H7 (cell line): Measurements from ENCODE around the gene MED6. TPM values are rescaled to one million over a fixed set of nuclear protein-coding genes. Genes with fewer than 3 reads are reported as not detected.

ENCODE experiments used
- DNase-seq: peaks from one replicate; pipeline ENCODE4 v3.0.0; 2012
- H3K27me3 ChIP-seq: 2 replicates; pipeline ENCODE4 v1.6.0; 2011; ENCODE audit warnings: mild to moderate bottlenecking, low read length; ENCODE audit not compliant: control insufficient read depth, insufficient read depth
- H3K36me3 ChIP-seq: replicated peaks from 2 replicates; pipeline ENCODE4 v1.5.1; 2011; ENCODE audit warnings: low read length; ENCODE audit not compliant: control insufficient read depth, insufficient read depth
- H3K4me3 ChIP-seq: 2 replicates; pipeline ENCODE4 v1.5.1; 2011; ENCODE audit warnings: low read depth, mild to moderate bottlenecking, control low read depth, low read length, moderate library complexity; ENCODE audit not compliant: insufficient read depth
- total RNA-seq: library from RNA; depleted of rRNA; stranded (reverse); fragments of >200 nt; shearing (Covaris generic); gene quantifications from 2 replicates; pipeline ENCODE4 v1.2.3, GENCODE V29; 2014; rRNA removed

MED6 gene
- total RNA-seq: 29.5 and 38.8 TPM in 2 replicates

DNA sequence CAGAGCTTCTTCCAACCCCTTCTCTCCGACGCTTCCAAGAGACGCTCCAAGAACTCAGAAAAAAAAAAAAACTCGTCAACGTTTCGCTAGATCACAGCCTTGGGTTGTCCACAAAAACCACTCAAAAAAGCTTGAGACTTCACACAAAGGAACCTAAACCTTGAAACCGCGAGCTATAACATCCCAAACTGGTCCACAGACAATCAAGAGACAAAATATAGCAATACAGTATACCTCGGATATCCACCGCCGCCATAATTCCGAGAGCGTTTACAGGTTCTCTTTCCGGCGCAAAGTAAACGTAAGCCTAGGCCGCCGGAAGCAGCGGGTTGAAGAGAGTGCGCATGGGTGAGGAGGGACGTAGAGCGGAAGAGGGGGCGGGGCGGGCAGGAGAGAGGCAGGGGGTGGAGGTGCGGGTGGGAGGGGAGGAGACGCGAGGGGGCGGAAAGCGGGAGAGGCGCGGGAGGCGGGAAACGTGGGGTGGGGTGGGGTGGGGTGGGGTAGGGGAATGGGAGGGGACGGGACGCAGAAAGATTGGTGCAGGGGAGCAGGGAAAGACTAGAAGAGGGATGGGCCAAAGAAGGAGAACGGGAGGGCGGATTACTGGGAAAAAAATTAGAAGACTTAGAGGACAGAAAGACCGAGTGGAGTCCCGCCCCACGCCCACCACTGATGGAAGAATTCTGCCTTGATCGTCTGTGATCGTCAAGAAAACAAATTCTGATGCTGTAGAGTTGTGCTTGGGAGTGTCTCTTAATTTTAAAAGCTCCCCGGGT, at the start of gene MED6:
TSS of gene MED6 (minus strand) at position 274 of the 776 bp plus-strand sequence. CDS start at position 256, 18 bp downstream.
- H3K27me3 ChIP-seq: no peaks in the 10 kb centered on the region; the same call in 1 of the 2 replicates
- peaks cover 3% of the 10 kb centered on the region for H3K36me3 ChIP-seq
- H3K4me3 ChIP-seq: peak within 1 kb of the TSS; percentile 75
- peak; percentile 97 for DNase-seq

DNA sequence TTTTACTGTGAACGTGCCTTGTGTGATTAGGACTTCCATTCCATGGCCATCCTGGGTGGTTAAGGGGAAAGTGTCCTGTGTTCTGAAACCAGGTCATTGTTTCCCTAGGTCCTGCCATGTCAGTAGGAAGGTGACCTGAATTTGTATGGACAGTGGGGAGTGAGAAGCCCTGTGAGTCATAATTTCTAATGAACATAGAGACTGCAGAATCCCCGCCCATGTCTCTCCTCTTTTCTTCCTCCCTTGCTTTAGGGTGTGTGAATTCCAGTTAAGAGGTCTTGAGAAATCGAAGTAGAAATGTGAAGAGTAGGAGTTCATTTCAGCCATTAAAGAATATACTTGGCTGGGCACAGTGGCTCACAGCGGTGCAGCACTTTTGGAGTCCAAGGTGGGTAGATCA, 49.3 kb upstream of the MED6 start:
- Histone ChIP-seq H3K36me3 (peaks cover 3% of the 10 kb centered on the region; the same call in 1 of the 2 replicates), H3K27me3 (no peaks in the 10 kb centered on the region), H3K4me3 (no peak overlapping the region)
- DNase-seq: no peak

- Histone ChIP-seq H3K27me3 (no peaks in the 10 kb centered on the region), H3K4me3 (no peak overlapping the region), H3K36me3 (peaks cover 3% of the 10 kb centered on the region; the same call in 1 of the 2 replicates)
- DNase-seq: no peak
Observed at GRCh38 chr14:70648346-70648745, 47.9 kb upstream of the MED6 start.

DNA sequence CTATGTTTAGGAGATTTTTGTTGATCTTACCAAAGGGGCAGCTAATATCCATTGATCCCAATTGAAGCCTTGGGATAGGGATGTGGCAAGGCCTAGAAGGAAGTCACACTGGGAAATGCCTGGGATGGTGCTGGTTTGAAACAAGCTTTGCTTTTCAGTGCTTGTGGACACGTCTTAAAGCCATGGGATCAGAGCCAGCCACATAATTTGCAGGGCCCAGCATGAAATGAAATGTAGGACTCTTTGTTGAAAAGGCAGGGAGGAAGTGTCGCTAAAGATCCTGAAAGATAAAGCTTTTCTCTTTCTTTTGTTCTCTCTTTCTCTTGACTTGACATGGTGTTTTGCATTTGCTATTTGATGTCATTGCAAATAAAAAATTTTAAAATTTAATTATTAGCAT, 46.2 kb upstream of the MED6 start:
- Histone ChIP-seq H3K36me3 (no peaks in the 10 kb centered on the region; the same call in 1 of the 2 replicates), H3K4me3 (no peak overlapping the region), H3K27me3 (no peaks in the 10 kb centered on the region)
- peak; percentile 48 for DNase-seq

- no peaks in the 10 kb centered on the region for H3K36me3 ChIP-seq
- no peak overlapping the region for H3K4me3 ChIP-seq
- no peak for DNase-seq
- peaks cover 1% of the 10 kb centered on the region; the same call in 1 of the 2 replicates for H3K27me3 ChIP-seq
Observed at GRCh38 chr14:70645892-70646291, 45.4 kb upstream of the MED6 start.

GRCh38 chr14:70643967-70644366, 43.5 kb upstream of the MED6 start:
- Histone ChIP-seq H3K27me3 (peaks cover 1% of the 10 kb centered on the region; the same call in 1 of the 2 replicates), H3K36me3 (no peaks in the 10 kb centered on the region), H3K4me3 (peak overlapping the region; percentile 87; the same call in 1 of the 2 replicates)
- no peak for DNase-seq

GRCh38 chr14:70642303-70643235, 42.1 kb upstream of the MED6 start:
- H3K4me3 ChIP-seq: peak overlapping the region; percentile 87
- DNase-seq: peak; percentile 73
- peaks cover 1% of the 10 kb centered on the region; the same call in 1 of the 2 replicates for H3K27me3 ChIP-seq

DNA sequence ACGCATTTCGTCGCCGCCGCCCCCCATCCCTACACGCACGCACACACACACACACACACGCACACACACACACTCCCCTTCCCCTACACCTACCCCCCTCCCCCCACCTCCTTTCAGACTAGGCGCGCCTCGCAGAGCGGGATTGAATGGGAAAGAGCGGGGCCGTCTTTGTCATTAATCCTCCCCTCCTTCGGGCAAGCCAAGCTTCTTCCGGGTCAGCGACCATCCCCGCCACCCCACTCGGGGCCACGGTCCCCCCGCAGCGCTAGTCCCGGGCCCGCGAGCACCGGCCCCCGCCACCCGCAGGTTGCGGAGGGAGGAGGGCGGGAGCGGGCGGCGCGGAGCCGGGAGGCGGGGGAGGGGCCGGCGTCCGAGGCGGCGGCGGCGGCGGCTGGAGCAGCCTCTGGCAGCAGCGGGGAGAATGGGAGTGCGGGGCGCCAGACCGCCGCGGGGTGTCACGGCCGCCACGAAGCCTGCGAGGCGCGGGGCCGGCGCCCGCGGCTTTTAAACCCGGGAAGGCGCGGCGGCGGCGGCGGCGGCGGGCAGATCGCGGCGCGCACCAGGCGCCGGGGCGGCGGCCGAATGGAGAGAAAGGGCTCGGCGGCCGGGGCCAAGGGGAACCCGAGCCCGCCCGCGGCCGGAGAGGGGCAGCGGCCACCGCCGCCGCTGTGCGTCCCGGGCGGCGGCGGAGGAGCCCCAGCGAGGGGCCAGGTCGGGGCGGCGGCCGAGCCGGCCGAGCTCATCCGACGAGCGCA, 41.3 kb upstream of the MED6 start, which contains the start of gene TTC9:
TSS of gene TTC9 (plus strand) at position 369 of the 755 bp plus-strand sequence. CDS start at position 583, 214 bp downstream.
- peak within 1 kb of the TSS; percentile 87 for H3K4me3 ChIP-seq
- H3K36me3 ChIP-seq: no peaks in the 10 kb centered on the region
- peaks cover 1% of the 10 kb centered on the region; the same call in 1 of the 2 replicates for H3K27me3 ChIP-seq
- DNase-seq: peak; percentile 92

More at GRCh38 chr14:70642303-70643235, 42.1 kb upstream of the MED6 start:
- no peaks in the 10 kb centered on the region for H3K36me3 ChIP-seq

DNA sequence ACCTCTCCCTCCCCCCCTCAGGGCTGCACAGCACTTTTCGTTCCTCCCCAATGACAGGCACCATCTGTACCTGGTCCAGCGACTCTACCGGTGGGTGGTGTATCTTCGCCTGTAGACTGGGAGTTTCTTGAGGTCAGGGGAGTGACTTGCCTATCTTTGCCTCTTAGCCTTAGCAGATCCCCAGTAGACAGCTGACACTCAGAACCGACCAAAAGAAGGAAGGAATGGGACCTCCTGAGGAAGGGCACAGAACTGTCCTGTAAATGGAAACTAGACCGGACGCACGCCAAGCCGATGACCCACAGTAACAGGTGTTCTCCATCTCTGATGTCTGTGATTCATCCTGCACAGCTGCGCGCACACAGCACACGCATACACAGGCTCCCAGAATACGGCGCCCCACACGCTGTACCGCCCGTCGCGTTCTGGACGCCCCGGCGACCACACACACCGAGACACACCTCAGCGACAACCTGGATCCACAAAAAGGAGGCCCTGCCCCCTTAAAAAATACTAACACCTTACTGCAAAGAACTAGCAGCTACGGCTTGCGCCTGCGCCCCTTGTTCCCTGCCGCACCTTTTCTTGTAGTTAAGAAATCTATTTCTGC, 40.6 kb upstream of the MED6 start:
- Histone ChIP-seq H3K27me3 (peaks cover 1% of the 10 kb centered on the region; the same call in 1 of the 2 replicates), H3K4me3 (peak overlapping the region; percentile 87), H3K36me3 (no peaks in the 10 kb centered on the region)
- peak; percentile 68 for DNase-seq

- no peak for DNase-seq
- Histone ChIP-seq H3K27me3 (peaks cover 1% of the 10 kb centered on the region; the same call in 1 of the 2 replicates), H3K4me3 (no peak overlapping the region), H3K36me3 (no peaks in the 10 kb centered on the region)
Observed at GRCh38 chr14:70638416-70638815, 38.0 kb upstream of the MED6 start.

GRCh38 chr14:70635971-70636595, 35.6 kb upstream of the MED6 start:
- H3K36me3 ChIP-seq: no peaks in the 10 kb centered on the region
- DNase-seq: no peak
- H3K4me3 ChIP-seq: no peak overlapping the region

DNA sequence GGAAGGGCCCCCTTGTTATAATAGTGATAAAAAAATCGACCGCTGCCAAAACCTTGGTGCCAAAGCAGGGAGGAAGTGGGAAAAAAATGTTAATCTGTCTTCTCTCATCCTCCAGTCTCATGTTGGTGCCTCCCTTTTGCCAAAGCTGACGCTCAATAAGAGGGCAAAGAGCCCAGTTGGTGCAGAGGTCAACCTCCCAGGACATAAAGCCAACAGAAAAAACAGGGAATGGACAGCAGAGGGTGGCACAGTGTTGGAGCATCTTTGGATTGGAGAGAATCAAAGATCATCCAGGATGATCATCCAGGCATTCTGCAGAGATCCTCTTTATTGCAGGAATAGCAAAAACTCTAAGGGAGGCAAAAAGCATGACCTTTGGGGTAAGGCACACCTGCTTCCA, 31.5 kb upstream of the MED6 start:
- Histone ChIP-seq H3K36me3 (no peaks in the 10 kb centered on the region), H3K27me3 (no peaks in the 10 kb centered on the region), H3K4me3 (no peak overlapping the region)
- no peak for DNase-seq

More at GRCh38 chr14:70635971-70636595, 35.6 kb upstream of the MED6 start:
- peaks cover 1% of the 10 kb centered on the region; the same call in 1 of the 2 replicates for H3K27me3 ChIP-seq

- no peak for DNase-seq
Observed at GRCh38 chr14:70624972-70625371, 24.5 kb upstream of the MED6 start.

More at GRCh38 chr14:70624972-70625371, 24.5 kb upstream of the MED6 start:
- Histone ChIP-seq H3K36me3 (no peaks in the 10 kb centered on the region), H3K27me3 (no peaks in the 10 kb centered on the region), H3K4me3 (no peak overlapping the region)
